GM18909 (cell line): ENCODE measurements around the gene SEZ6L.

ENCODE experiments used
- ATAC-seq: cut with Tn5 transposase; IDR thresholded peaks from one replicate; pipeline ENCODE4 v1.9.1; 2021; ENCODE audit warnings: mild to moderate bottlenecking; ENCODE audit not compliant: unreplicated experiment, poor library complexity

SEZ6L gene

GRCh38 chr22:26236991-26237390 lies 67.7 kb downstream of the SEZ6L start:
- ATAC-seq = no peak

GRCh38 chr22:26238596-26238995 lies 69.3 kb downstream of the SEZ6L start:
- no peak for ATAC-seq

- ATAC-seq = no peak
Observed at GRCh38 chr22:26239581-26239980, 70.3 kb downstream of the SEZ6L start.

GRCh38 chr22:26241361-26241760 lies 72.1 kb downstream of the SEZ6L start:
- ATAC-seq = no peak

GRCh38 chr22:26245001-26245400 lies 75.7 kb downstream of the SEZ6L start:
- ATAC-seq = no peak

GRCh38 chr22:26246552-26246951 lies 77.3 kb downstream of the SEZ6L start:
- no peak for ATAC-seq

GRCh38 chr22:26251869-26252268 lies 82.6 kb downstream of the SEZ6L start:
- ATAC-seq = no peak

- ATAC-seq = no peak
Observed at GRCh38 chr22:26259510-26259909, 90.2 kb downstream of the SEZ6L start.

GRCh38 chr22:26264162-26264561 lies 94.9 kb downstream of the SEZ6L start:
- no peak for ATAC-seq

GRCh38 chr22:26265281-26265680 lies 96.0 kb downstream of the SEZ6L start:
- ATAC-seq = no peak

GRCh38 chr22:26265909-26266308 lies 96.6 kb downstream of the SEZ6L start:
- no peak for ATAC-seq

GRCh38 chr22:26267856-26268255 lies 98.6 kb downstream of the SEZ6L start:
- ATAC-seq = no peak

GRCh38 chr22:26269572-26269971 lies 100.3 kb downstream of the SEZ6L start:
- no peak for ATAC-seq

GRCh38 chr22:26271427-26271826 lies 102.2 kb downstream of the SEZ6L start:
- no peak for ATAC-seq

GRCh38 chr22:26273011-26273675 lies 103.9 kb downstream of the SEZ6L start:
- no peak for ATAC-seq

- ATAC-seq = no peak
Observed at GRCh38 chr22:26276529-26277160, 107.4 kb downstream of the SEZ6L start.

- no peak for ATAC-seq
Observed at GRCh38 chr22:26281941-26282340, 112.7 kb downstream of the SEZ6L start.

GRCh38 chr22:26283330-26283729 lies 114.1 kb downstream of the SEZ6L start:
- ATAC-seq = no peak

- no peak for ATAC-seq
Observed at GRCh38 chr22:26285632-26286031, 116.4 kb downstream of the SEZ6L start.

GRCh38 chr22:26286091-26286820 lies 117.0 kb downstream of the SEZ6L start:
- ATAC-seq = no peak

GRCh38 chr22:26287382-26288225 lies 118.3 kb downstream of the SEZ6L start:
- no peak for ATAC-seq
